Esophagus muscularis mucosa (tissue), 4 donors: ENCODE results near the gene PRKCB. TPM values are rescaled to one million over a fixed set of nuclear protein-coding genes. Genes with fewer than 3 reads are reported as not detected.

Experiments
- DNase-seq: peaks from one replicate; pipeline ENCODE4 v3.0.0-alpha.2; 2017; ENCODE audit errors: extremely low spot score
- H3K27ac ChIP-seq, 4 donors: fragments of 200-600 bp; sonication (generic); replicated peaks in 1 of 4; 1 replicate in 3 of 4; 2 replicates in 1 of 4; pipeline ENCODE4 v1.5.1; 2016 to 2019; ENCODE audit warnings: mild to moderate bottlenecking in 1 of 4
- H3K27me3 ChIP-seq, 4 donors: fragments of 200-600 bp; sonication (generic); one replicate each; pipeline versions ENCODE4 v1.5.1 to v1.6.0; 2016 to 2019
- H3K36me3 ChIP-seq, 4 donors: fragments of 200-600 bp; sonication (generic); one replicate each; pipeline ENCODE4 v1.5.1; 2016 to 2019
- H3K4me1 ChIP-seq, 4 donors: fragments of 200-600 bp; sonication (generic); one replicate each; pipeline ENCODE4 v1.5.1; 2016 to 2019
- H3K4me3 ChIP-seq, 4 donors: fragments of 200-600 bp; sonication (generic); 1 replicate in 2 of 4; 2 replicates in 2 of 4; pipeline ENCODE4 v1.5.1; 2016 to 2019; ENCODE audit warnings: mild to moderate bottlenecking in 4 of 4, moderate library complexity in 1 of 4
- H3K9me3 ChIP-seq, 4 donors: fragments of 200-600 bp; sonication (generic); 1 replicate in 3 of 4; 2 replicates in 1 of 4; pipeline ENCODE4 v1.5.1; 2016 to 2019
- EP300 ChIP-seq: sonication (generic); formaldehyde crosslinking; IDR thresholded peaks from one replicate; pipeline ENCODE4 v1.6.1; 2017; ENCODE audit warnings: antibody characterized with exemption
- POLR2A ChIP-seq: fragments of 450-650 bp; IDR thresholded peaks from one replicate; pipeline ENCODE4 v1.6.1; 2017; ENCODE audit warnings: antibody characterized with exemption, moderate library complexity, mild to moderate bottlenecking, low read depth
- POLR2AphosphoS5 ChIP-seq, 2 donors: sonication (generic); formaldehyde crosslinking; IDR thresholded peaks; one replicate each; pipeline ENCODE4 v1.6.1; 2017; ENCODE audit warnings: antibody characterized with exemption in 2 of 2
- WGBS: methylation state at CpG from one replicate; pipeline ENCODE4 v1.1.5; 2018; 5-methylcytosine and 5-hydroxymethylcytosine counted together
- intact Hi-C: fragments of 100-400 bp; cut with DNase I; formaldehyde crosslinking; loops from one replicate; pipeline ENCODE4 v1.15.1; 2023
- total RNA-seq, 4 donors: library from RNA; depleted of rRNA; stranded (reverse); fragments of >200 nt; gene quantifications; one replicate each; pipeline versions ENCODE4 v1.1.0 to v1.2.1, GENCODE V29; 2016
- TF ChIP-seq, protein P1 (sequence below), 3 experiments: fragments of 200-600 bp in 2 of 3; fragments of 450-650 bp in 1 of 3; sonication (generic) in 2 of 3; IDR thresholded peaks; one replicate each; pipeline ENCODE4 v1.5.1; 2017 to 2019; ENCODE audit warnings: antibody characterized with exemption in 3 of 3, mild to moderate bottlenecking in 2 of 3, moderate library complexity in 1 of 3

The PRKCB gene
- total RNA-seq, 4 donors from 2014 or later = 5.8 to 15.6 (median 9.7) TPM

DNA sequence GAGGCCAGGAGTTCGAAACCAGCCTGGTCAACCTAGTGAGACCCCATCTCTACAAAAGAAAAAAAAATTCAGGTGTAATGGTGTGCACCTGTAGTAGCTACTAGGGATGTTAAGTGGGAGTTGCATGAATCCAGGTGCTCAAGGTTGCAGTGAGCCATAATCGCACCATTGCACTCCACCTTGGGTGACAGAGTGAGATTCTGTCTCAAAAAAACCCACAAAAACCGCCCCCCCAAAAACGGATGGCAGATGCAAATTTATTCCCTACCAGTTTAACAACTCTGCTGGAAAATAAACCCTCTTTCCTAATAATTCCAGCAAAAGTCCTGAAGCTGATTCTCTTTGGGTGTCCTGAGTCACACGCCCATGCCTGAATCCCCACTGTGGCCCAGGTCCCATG is 140.3 kb downstream of the PRKCB start:
- H3K4me1 ChIP-seq = no peaks in the 10 kb centered on the region
- no peaks in the 10 kb centered on the region for H3K9me3 ChIP-seq
- no peak for DNase-seq
- H3K4me3 ChIP-seq = no peak overlapping the region
- no peaks in the 10 kb centered on the region for H3K27me3 ChIP-seq
- no peaks in the 10 kb centered on the region for H3K36me3 ChIP-seq
- no peak overlapping the region for H3K27ac ChIP-seq
- TF ChIP-seq POLR2AphosphoS5 (IDR thresholded peaks at IDR 0.05) (no peak), EP300 (no peak), POLR2A (no peak)
- TF ChIP-seq, protein P1, sequence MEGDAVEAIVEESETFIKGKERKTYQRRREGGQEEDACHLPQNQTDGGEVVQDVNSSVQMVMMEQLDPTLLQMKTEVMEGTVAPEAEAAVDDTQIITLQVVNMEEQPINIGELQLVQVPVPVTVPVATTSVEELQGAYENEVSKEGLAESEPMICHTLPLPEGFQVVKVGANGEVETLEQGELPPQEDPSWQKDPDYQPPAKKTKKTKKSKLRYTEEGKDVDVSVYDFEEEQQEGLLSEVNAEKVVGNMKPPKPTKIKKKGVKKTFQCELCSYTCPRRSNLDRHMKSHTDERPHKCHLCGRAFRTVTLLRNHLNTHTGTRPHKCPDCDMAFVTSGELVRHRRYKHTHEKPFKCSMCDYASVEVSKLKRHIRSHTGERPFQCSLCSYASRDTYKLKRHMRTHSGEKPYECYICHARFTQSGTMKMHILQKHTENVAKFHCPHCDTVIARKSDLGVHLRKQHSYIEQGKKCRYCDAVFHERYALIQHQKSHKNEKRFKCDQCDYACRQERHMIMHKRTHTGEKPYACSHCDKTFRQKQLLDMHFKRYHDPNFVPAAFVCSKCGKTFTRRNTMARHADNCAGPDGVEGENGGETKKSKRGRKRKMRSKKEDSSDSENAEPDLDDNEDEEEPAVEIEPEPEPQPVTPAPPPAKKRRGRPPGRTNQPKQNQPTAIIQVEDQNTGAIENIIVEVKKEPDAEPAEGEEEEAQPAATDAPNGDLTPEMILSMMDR (IDR thresholded peaks at IDR 0.05) = no peak
- WGBS = 74% methylated on average over 5 of the region's 5 CpGs
- intact Hi-C loops = no loop called here

DNA sequence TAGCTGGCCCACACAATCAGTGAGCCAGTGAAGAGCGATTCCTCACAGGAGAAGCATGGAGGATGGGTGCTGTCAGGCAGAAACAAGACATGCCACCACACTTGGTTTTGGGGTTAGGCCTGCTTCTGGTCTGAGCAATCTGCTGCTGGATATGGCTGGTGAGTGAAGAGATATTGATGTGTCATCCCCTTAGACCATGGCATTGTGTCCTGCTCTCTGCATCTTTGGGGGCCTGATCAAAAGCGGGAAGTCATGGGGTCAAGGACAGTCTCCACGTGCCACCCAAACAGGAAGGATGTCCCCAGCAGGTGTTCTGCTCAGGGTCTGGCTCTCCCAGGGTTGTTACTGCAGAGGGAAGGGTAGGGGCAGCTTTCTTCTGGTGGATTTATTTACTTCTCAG is 140.7 kb downstream of the PRKCB start:
- intact Hi-C loops = no loop called here
- Histone ChIP-seq H3K27ac (no peak overlapping the region), H3K36me3 (no peaks in the 10 kb centered on the region), H3K4me3 (no peak overlapping the region), H3K4me1 (no peaks in the 10 kb centered on the region), H3K9me3 (no peaks in the 10 kb centered on the region), H3K27me3 (no peaks in the 10 kb centered on the region)
- TF ChIP-seq POLR2AphosphoS5 (IDR thresholded peaks at IDR 0.05) (no peak), POLR2A (no peak), EP300 (no peak)
- TF ChIP-seq, protein P1 (IDR thresholded peaks at IDR 0.05) = no peak
- 59% methylated on average over 2 of the region's 3 CpGs for WGBS
- no peak for DNase-seq

DNA sequence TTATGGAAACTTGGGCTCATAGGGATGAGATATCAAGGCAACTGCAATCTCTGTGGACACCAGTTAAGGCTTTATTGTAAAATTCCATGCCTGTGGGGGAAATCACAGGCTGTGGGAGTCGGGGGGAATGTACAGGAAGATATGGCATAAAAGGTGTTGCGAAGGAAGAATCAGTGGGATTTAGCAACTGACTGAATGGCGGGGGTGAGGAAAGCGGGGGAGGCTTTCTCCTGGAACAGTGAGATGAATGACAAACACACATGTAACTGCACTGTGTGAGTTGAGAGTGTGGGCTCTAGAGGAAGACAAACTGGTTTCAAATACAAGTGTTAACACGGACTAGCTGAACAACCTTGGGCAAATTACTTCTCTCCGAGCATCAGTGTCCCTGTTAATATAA is 143.7 kb downstream of the PRKCB start:
- no peaks in the 10 kb centered on the region for H3K4me1 ChIP-seq
- H3K27ac ChIP-seq = no peak overlapping the region
- no peaks in the 10 kb centered on the region for H3K27me3 ChIP-seq
- H3K4me3 ChIP-seq = no peak overlapping the region
- WGBS = 80% methylated on average over 6 of the region's 6 CpGs
- intact Hi-C loops = no loop called here
- no peaks in the 10 kb centered on the region for H3K36me3 ChIP-seq
- no peaks in the 10 kb centered on the region for H3K9me3 ChIP-seq
- no peak for TF ChIP-seq POLR2A
- TF ChIP-seq POLR2AphosphoS5 (IDR thresholded peaks at IDR 0.05) = no peak
- TF ChIP-seq EP300 = no peak
- TF ChIP-seq, protein P1 (IDR thresholded peaks at IDR 0.05) = no peak
- no peak for DNase-seq

DNA sequence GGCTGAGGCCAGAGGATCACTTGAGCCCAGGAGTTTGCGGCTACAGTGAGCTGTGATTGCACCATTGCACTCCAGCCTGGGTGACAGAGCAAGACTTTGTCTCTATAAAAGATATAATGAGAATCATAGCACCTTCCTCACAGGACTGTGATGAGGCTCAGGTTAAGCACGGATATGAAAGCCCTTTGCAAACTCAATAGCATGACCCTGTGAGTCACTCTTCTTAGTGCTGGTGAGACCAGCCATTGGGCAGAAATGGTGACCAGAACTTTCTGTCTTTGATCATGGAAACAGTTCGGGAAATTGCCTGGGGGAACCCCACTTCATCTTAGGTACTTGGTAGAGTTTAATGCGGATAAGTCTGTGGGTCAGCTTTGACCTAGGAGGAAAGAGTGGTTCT is 144.2 kb downstream of the PRKCB start:
- 89% methylated on average over 4 of the region's 4 CpGs for WGBS
- H3K4me1 ChIP-seq = no peaks in the 10 kb centered on the region
- no peaks in the 10 kb centered on the region for H3K9me3 ChIP-seq
- H3K36me3 ChIP-seq = no peaks in the 10 kb centered on the region
- DNase-seq = no peak
- H3K27me3 ChIP-seq = no peaks in the 10 kb centered on the region
- intact Hi-C loops = no loop called here
- H3K27ac ChIP-seq = no peak overlapping the region
- no peak overlapping the region for H3K4me3 ChIP-seq
- no peak for TF ChIP-seq POLR2A

DNA sequence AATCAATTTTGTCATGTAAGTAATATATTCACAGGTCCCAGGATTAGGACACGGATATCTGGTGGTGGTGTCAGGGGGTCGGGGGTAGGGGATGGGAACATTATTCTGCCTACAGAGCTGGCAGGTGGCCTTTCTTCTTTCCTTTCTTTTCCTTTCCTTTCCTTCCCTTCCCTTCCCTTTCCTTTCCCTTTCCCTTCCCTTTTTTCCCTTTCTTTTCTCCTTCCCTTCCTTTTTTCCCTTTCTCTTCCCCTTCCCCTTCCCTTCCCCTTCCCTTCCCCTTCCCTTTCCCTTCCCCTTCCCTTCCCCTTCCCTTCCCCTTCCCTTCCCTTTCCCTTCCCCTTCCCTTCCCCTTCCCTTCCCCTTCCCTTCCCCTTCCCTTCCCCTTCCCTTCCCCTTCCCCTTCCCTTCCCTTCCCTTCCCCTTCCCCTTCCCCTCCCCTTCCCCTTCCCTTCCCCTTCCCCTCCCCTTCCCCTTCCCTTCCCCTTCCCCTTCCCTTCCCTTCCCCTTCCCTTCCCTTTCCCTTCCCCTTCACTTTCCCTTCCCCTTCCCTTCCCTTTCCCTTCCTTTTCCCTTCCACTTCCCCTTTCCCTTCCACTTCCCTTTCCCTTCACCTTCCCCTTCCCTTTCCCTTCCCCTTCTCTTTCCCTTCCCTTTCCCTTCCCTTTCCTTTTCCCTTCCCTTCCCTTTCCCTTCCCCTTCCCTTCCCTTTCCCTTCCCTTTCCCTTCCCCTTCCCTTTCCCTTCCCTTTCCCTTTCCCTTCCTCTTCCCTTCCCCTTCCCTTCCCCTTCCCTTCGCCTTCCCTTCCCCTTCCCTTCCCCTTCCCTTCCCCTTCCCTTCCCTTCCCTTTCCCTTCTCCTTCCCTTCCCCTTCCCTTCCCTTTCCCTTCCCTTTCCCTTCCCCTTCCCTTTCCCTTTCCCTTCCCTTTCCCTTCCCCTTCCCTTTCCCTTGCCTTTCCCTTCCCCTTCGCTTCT is 145.9 kb downstream of the PRKCB start:
- intact Hi-C loops = no loop called here
- H3K27me3 ChIP-seq = no peaks in the 10 kb centered on the region
- 80% methylated on average over 3 of the region's 4 CpGs for WGBS
- no peaks in the 10 kb centered on the region for H3K9me3 ChIP-seq
- DNase-seq = no peak
- no peaks in the 10 kb centered on the region for H3K4me1 ChIP-seq
- no peak overlapping the region for H3K4me3 ChIP-seq
- TF ChIP-seq POLR2A (no peak), EP300 (no peak), POLR2AphosphoS5 (IDR thresholded peaks at IDR 0.05) (no peak)
- TF ChIP-seq, protein P1 (IDR thresholded peaks at IDR 0.05) = no peak
- H3K27ac ChIP-seq = no peak overlapping the region
- H3K36me3 ChIP-seq = no peaks in the 10 kb centered on the region
